GM18868 (cell line): ENCODE data around the gene CSPG5.

Source experiments
- ATAC-seq: cut with Tn5 transposase; IDR thresholded peaks from one replicate; pipeline ENCODE4 v1.9.1; 2021; ENCODE audit warnings: mild to moderate bottlenecking, moderate library complexity; ENCODE audit not compliant: unreplicated experiment

Gene CSPG5

GRCh38 chr3:47588053-47588452, 9.4 kb upstream of the CSPG5 start:
- ATAC-seq, result no peak

DNA sequence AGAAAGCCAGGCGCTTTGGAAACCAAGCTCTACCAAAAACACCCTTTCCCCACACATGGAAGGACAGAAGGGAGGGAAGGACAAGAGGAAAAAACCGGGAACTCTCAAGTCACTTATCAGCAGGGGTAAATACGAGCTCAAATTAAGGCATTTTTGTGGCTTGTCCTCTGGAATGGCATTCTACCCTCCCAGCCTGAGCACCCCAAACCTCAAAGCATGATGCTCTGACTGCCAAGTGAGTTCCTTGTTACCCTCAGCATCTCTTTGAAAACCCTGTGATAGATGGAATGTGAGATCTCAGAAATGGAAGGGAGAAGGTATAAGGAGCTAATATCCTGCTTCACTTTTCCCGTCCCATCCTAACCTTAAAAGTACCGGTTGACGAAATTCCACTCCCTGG, 8.1 kb upstream of the CSPG5 start:
- ATAC-seq, result no peak

GRCh38 chr3:47583320-47584075, 4.8 kb upstream of the CSPG5 start:
- no peak for ATAC-seq

- no peak for ATAC-seq
Observed at GRCh38 chr3:47581835-47582234, 3.2 kb upstream of the CSPG5 start.

DNA sequence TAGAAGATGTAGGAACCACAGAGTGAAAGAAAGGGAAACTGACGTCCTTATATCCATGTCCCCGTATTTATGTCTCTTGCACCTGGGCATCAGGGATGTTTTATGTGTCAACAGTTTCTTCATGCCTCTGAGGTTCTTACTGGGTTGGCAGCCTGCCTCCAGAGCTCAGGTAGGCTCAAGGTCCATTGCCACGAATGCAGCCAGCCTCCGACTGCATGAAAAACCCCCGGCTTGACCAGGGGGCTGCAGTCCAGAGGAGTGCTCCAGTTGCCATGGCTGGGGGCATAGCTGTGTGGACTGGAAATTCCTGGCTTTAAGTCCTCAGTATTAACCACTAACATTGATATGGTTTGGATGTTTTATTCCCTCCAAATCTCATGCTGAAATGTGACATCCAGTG, 2.8 kb upstream of the CSPG5 start:
- ATAC-seq, result no peak

DNA sequence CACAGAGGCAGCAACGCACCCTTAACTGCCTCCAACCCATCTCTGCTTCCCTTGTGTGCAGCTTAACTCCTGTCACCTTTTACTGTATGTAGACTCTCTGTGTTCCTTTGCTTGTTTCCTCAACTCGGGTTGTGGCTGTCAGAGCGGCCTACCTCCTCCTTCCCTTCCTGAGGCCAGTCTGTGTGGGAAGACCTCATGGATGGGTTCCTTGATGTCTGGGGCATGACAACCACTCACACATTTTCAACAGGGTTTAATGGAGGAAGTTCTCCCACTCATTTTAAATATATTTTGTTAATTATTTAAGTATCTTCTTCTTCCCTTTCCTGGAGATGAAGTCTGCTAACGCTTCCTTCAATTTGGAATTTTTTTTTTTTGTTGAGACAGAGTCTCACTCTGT, 1.8 kb upstream of the CSPG5 start:
- no peak for ATAC-seq

- ATAC-seq, result no peak
Observed at GRCh38 chr3:47579875-47580274, 1.2 kb upstream of the CSPG5 start.

DNA sequence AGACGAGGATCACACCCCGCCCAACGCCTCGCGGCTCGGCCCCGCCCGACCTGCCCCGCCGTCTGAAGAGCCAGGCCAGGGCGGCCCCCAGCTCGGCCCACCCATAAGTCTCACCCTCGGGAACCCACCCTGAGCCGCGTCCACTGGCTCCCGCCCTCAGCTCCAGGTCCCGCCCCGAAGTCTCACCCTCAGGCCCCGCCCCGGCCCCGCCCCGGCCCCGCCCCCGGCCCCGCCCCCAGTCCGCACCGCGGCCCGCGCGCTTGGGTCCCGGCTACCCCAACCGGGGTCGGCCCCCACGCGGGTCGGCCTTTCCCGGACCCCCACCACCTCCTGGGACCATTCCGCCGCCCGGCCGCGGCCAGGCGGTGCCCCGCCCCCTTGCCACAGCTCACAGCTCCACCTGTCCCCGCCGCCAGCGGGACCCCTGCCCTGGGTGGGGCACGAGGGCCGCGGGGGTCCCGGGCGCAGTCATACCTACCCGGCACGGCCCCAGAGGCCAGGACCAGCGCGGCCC, 489 bp downstream of the CSPG5 start:
- no peak for ATAC-seq

- no peak for ATAC-seq
Observed at GRCh38 chr3:47577583-47578118, 1.0 kb downstream of the CSPG5 start.

GRCh38 chr3:47573190-47574172, 5.2 kb downstream of the CSPG5 start:
- ATAC-seq, result no peak

DNA sequence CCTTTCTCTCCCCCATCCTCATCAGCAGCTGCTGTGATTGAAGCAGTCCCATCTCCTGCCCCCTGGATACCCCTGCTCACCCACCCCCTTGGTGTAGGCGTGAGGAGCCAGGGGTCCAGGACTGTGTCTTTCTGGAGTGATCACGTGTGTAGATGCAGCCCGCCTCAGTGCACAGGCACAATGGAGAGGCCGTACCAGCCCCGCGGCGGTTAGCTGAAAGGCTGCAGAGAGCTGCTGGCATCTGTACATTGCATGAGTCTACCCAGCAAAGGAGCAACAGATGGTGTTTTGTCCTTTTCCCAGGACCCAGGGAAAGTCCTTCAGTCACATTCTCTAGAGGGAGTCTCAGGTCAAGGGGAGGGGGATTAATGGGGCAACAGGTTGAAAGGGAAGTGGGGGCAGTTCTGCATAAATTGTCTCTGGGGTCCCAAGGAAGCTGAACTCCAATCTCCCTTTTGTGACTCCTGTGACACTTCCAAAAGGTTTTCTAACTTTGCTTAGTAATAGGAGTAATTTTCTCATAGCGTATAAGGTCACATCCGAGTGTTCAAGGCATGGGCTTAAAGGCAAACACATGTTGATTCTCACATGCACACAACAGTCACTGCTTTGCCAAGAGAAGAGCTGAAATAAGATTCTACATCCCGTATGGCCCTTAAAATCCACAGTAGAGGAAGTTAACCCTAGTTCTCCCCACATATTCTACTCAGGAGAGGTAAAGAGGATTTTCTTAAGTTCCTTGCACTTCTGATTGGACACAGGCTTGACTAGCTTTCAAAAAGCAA, 7.1 kb downstream of the CSPG5 start:
- ATAC-seq, result no peak

- no peak for ATAC-seq
Observed at GRCh38 chr3:47568901-47569300, 9.8 kb downstream of the CSPG5 start.

- ATAC-seq, result no peak
Observed at GRCh38 chr3:47567149-47567548, 11.5 kb downstream of the CSPG5 start.

DNA sequence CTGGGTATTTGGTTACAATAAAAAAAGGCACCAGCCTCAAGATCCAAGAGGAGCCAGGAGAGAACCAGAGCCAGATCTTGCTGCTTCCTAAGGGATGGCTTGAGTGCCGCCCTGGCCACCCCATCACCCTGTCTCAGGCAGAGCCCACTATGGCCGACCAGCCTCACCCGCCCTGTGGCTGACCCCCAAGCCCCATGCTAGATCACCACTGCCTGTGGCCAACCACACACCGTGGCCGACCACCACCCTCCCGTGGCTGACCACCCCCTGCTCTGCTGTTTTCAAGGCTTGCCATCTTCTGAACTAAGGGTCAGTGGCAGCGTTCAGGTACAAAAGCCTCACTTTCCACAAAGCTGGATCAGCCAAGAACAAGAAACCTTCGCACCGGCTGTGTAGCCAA, 12.0 kb downstream of the CSPG5 start:
- no peak for ATAC-seq

GRCh38 chr3:47565734-47566550, 12.7 kb downstream of the CSPG5 start:
- no peak for ATAC-seq

DNA sequence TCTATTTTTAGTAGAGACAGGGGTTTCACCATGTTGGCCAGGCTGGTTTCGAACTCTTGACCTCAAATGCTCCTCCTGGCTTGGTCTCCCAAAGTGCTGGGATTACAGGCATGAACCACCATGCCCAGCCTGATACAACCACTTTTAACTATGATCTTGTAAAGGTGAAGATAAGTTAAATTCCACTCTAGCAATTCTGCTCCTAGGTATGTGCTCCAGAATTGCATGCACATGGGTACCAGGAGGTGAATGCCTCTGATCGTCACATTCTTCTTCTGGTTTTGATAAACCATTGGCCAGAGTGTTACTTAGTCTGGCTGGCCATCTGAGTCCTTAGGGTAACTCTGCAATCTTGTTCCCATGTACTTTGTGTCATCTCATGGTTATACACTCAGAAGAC, 22.3 kb downstream of the CSPG5 start:
- no peak for ATAC-seq

GRCh38 chr3:47554335-47554734, 24.3 kb downstream of the CSPG5 start:
- ATAC-seq, result no peak

GRCh38 chr3:47553407-47553806, 25.3 kb downstream of the CSPG5 start:
- no peak for ATAC-seq

DNA sequence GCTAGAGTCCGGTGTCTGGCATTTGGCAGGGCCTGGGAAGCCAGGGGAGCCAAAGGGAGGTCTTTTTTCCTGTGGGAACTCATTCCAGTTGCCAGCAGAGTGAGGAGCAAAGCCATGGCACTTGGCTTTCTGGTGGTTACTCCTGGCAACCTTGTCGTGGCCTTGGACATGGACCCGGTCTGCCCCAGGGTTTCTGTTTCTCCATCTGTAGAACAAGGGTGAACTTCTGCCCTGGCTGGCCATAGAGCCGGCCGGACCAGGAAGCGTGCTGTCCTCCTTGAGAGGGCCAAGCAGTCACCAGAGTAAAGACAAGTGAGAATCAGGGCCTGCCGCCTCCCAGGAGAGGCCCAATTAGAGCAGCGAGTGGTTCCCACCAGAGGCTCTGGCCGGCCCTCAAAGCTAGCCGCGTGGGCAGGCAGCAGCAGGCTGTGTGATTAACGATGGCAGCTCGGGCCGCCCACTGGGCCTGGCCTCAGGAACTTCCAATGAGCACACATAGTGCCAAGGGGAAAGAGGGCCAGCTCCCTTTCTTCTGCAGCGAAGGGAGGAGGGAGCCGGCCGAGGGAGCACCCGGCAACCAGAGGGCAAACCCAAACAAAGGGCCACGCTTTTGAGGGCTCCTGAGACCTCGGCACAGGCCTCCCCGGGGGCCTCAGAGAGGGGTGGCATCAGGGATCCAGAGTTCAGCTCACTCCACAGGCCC, 36.0 kb downstream of the CSPG5 start:
- no peak for ATAC-seq
